HUES64 (cell line): ENCODE data around the gene DHRSX.
"Not testable (repeated sequence)": the region's sequence is repeated elsewhere in the genome, so short reads cannot be mapped to it uniquely, and the experiment has no call there.

Experiments
- H3K27ac ChIP-seq: 2 replicates; pipeline ENCODE4 v1.7.0; 2013; ENCODE audit warnings: low read depth, low read length, inconsistent platforms
- H3K27me3 ChIP-seq: 2 replicates; pipeline ENCODE4 v1.6.1; 2013; ENCODE audit warnings: mild to moderate bottlenecking, low read length; ENCODE audit not compliant: insufficient read depth
- H3K36me3 ChIP-seq: 2 replicates; pipeline ENCODE4 v1.6.1; 2013; ENCODE audit warnings: mild to moderate bottlenecking, low read length; ENCODE audit not compliant: insufficient read depth
- H3K4me1 ChIP-seq: 2 replicates; pipeline ENCODE4 v1.6.1; 2013; ENCODE audit warnings: mild to moderate bottlenecking, low read length, moderate library complexity; ENCODE audit not compliant: insufficient read depth
- H3K4me3 ChIP-seq: 2 replicates; pipeline ENCODE4 v1.5.1; 2013; ENCODE audit warnings: mild to moderate bottlenecking, low read length, moderate library complexity
- H3K9ac ChIP-seq: 2 replicates; pipeline ENCODE4 v1.6.1; 2013; ENCODE audit warnings: mild to moderate bottlenecking, low read depth, low read length
- H3K9me3 ChIP-seq: 2 replicates; pipeline ENCODE4 v1.6.1; 2013; ENCODE audit warnings: low read depth, low read length; ENCODE audit not compliant: insufficient read depth
- WGBS: fragments of 150-250, 120-280 bp; methylation state at CpG from one replicate; pipeline ENCODE4 v1.1.7; 2013; ENCODE audit warnings: missing lambda C conversion rate; 5-methylcytosine and 5-hydroxymethylcytosine counted together

The DHRSX gene

GRCh38 chrX:2471641-2472040, 29.1 kb downstream of the DHRSX start:
- peaks cover 18% of the 10 kb centered on the region for H3K9me3 ChIP-seq

GRCh38 chrX:2471126-2471525, 29.6 kb downstream of the DHRSX start:
- not testable (repeated sequence) for H3K27ac ChIP-seq, H3K27me3 ChIP-seq, H3K9ac ChIP-seq, H3K36me3 ChIP-seq, H3K4me1 ChIP-seq, H3K4me3 ChIP-seq
- 97% methylated on average over 10 of the region's 10 CpGs for WGBS
- peaks cover 20% of the 10 kb centered on the region for H3K9me3 ChIP-seq

More at GRCh38 chrX:2471641-2472040, 29.1 kb downstream of the DHRSX start:
- no peak overlapping the region for H3K4me3 ChIP-seq
- no peak overlapping the region for H3K27ac ChIP-seq
- peaks cover 7% of the 10 kb centered on the region; the same call in 1 of the 2 replicates for H3K36me3 ChIP-seq
- H3K4me1 ChIP-seq: no peaks in the 10 kb centered on the region
- no peaks in the 10 kb centered on the region for H3K27me3 ChIP-seq
- WGBS: 96% methylated on average over 6 of the region's 7 CpGs
- H3K9ac ChIP-seq: no peak overlapping the region

- H3K9ac ChIP-seq, H3K27me3 ChIP-seq, H3K4me1 ChIP-seq, H3K27ac ChIP-seq, H3K4me3 ChIP-seq, H3K36me3 ChIP-seq: not testable (repeated sequence)
- 93% methylated on average over 4 of the region's 4 CpGs for WGBS
- peaks cover 31% of the 10 kb centered on the region for H3K9me3 ChIP-seq
Observed at GRCh38 chrX:2469852-2470251, 30.9 kb downstream of the DHRSX start.

- no peak overlapping the region for H3K9ac ChIP-seq
- H3K9me3 ChIP-seq: peaks cover 36% of the 10 kb centered on the region
- no peaks in the 10 kb centered on the region for H3K27me3 ChIP-seq
- H3K27ac ChIP-seq: no peak overlapping the region
- peaks cover 10% of the 10 kb centered on the region; the same call in 1 of the 2 replicates for H3K36me3 ChIP-seq
- WGBS: 95% methylated on average over 22 of the region's 22 CpGs
- H3K4me1 ChIP-seq: no peaks in the 10 kb centered on the region
- no peak overlapping the region for H3K4me3 ChIP-seq
Observed at GRCh38 chrX:2469196-2469685, 31.5 kb downstream of the DHRSX start.

- H3K27ac ChIP-seq: no peak overlapping the region
- WGBS: 92% methylated on average over 32 of the region's 32 CpGs
- no peak overlapping the region for H3K4me3 ChIP-seq
- no peaks in the 10 kb centered on the region for H3K27me3 ChIP-seq
- no peaks in the 10 kb centered on the region; the same call in 1 of the 2 replicates for H3K4me1 ChIP-seq
- peaks cover 36% of the 10 kb centered on the region for H3K9me3 ChIP-seq
- H3K36me3 ChIP-seq: peaks cover 10% of the 10 kb centered on the region; the same call in 1 of the 2 replicates
- H3K9ac ChIP-seq: no peak overlapping the region
Observed at GRCh38 chrX:2468261-2469195, 32.2 kb downstream of the DHRSX start.

- WGBS: 94% methylated on average over 20 of the region's 20 CpGs
- H3K9ac ChIP-seq: no peak overlapping the region
- no peak overlapping the region for H3K4me3 ChIP-seq
- no peak overlapping the region for H3K27ac ChIP-seq
- H3K9me3 ChIP-seq: peaks cover 36% of the 10 kb centered on the region
- peaks cover 10% of the 10 kb centered on the region; the same call in 1 of the 2 replicates for H3K36me3 ChIP-seq
- H3K4me1 ChIP-seq: peaks cover 14% of the 10 kb centered on the region
- no peaks in the 10 kb centered on the region for H3K27me3 ChIP-seq
Observed at GRCh38 chrX:2466876-2467656, 33.7 kb downstream of the DHRSX start.

- peaks cover 31% of the 10 kb centered on the region for H3K9me3 ChIP-seq
- H3K27ac ChIP-seq: no peak overlapping the region; the same call in 1 of the 2 replicates
- no peaks in the 10 kb centered on the region for H3K27me3 ChIP-seq
- H3K4me1 ChIP-seq: peaks cover 14% of the 10 kb centered on the region
- no peak overlapping the region for H3K4me3 ChIP-seq
- 0 out of 2 replicates have a peak, but pooled peaks cover 7% of the 10 kb centered on the region for H3K36me3 ChIP-seq
- WGBS: 91% methylated on average over 15 of the region's 15 CpGs
- no peak overlapping the region for H3K9ac ChIP-seq
Observed at GRCh38 chrX:2464677-2465166, 36.1 kb downstream of the DHRSX start.

GRCh38 chrX:2463973-2464676, 36.7 kb downstream of the DHRSX start:
- no peak overlapping the region for H3K4me3 ChIP-seq
- H3K9me3 ChIP-seq: peaks cover 26% of the 10 kb centered on the region
- no peaks in the 10 kb centered on the region for H3K27me3 ChIP-seq
- 84% methylated on average over 30 of the region's 31 CpGs for WGBS
- peaks cover 14% of the 10 kb centered on the region for H3K4me1 ChIP-seq
- no peak overlapping the region; the same call in 1 of the 2 replicates for H3K27ac ChIP-seq
- no peak overlapping the region for H3K9ac ChIP-seq
- 0 out of 2 replicates have a peak, but pooled peaks cover 7% of the 10 kb centered on the region for H3K36me3 ChIP-seq

- H3K4me3 ChIP-seq, H3K27me3 ChIP-seq, H3K9ac ChIP-seq, H3K36me3 ChIP-seq: not testable (repeated sequence)
- Histone ChIP-seq H3K4me1 (peaks cover 14% of the 10 kb centered on the region), H3K9me3 (peaks cover 23% of the 10 kb centered on the region), H3K27ac (peak overlapping the region; percentile 58; the same call in 1 of the 2 replicates)
- WGBS: 83% methylated on average over 10 of the region's 10 CpGs
Observed at GRCh38 chrX:2463481-2463880, 37.3 kb downstream of the DHRSX start.

- 55% methylated on average over 3 of the region's 3 CpGs for WGBS
Observed at GRCh38 chrX:2462780-2463179, 38.0 kb downstream of the DHRSX start.

More at GRCh38 chrX:2462780-2463179, 38.0 kb downstream of the DHRSX start:
- Histone ChIP-seq H3K9ac (no peak overlapping the region), H3K9me3 (peaks cover 23% of the 10 kb centered on the region), H3K4me1 (peaks cover 14% of the 10 kb centered on the region), H3K4me3 (no peak overlapping the region), H3K27ac (peak overlapping the region; percentile 69; the same call in 1 of the 2 replicates), H3K36me3 (0 out of 2 replicates have a peak, but pooled peaks cover 7% of the 10 kb centered on the region), H3K27me3 (no peaks in the 10 kb centered on the region)
